A549 (cell line): ENCODE data around the gene EBNA1BP2. TPM values are rescaled to one million over a fixed set of nuclear protein-coding genes. Genes with fewer than 3 reads are reported as not detected.

Experiments
- ATAC-seq, 2 experiments: fragments of 200-7000 bp in 1 of 2; fragments of >200 bp in 1 of 2; cut with Nextera tagmentation in 1 of 2; cut with Tn5 transposase in 1 of 2; 3 replicates each; pipeline versions ENCODE4 v1.8.0 to v1.9.1; 2018 to 2020; ENCODE audit warnings: mild to moderate bottlenecking in 1 of 2, moderate library complexity in 1 of 2
- CTCF ChIA-PET: fragments of 300-600 bp; sonication (Branson Sonifier 250); formaldehyde crosslinking; extraction: SDS; loops from one replicate; lab custom pipeline; 2021; ENCODE audit warnings: antibody characterized with exemption, inconsistent platforms; lab: Yijun Ruan, JAX
- POLR2A ChIA-PET: fragments of 350-600 bp; formaldehyde crosslinking; extraction: SDS; loops from one replicate; lab custom pipeline; 2021; ENCODE audit warnings: antibody characterized with exemption, inconsistent platforms; lab: Yijun Ruan, JAX
- DNase-seq, 2 experiments: peaks; one replicate each; pipeline versions ENCODE4 v3.0.0 to v3.0.0-alpha.2; 2011 to 2016; ENCODE audit warnings: low read depth in 1 of 2, low spot score in 1 of 2
- FAIRE-seq: peaks from 2 replicates; lab custom pipeline; 2011; peaks lifted over from hg19 to GRCh38; lab: Jason Lieb, UNC
- H3K27ac ChIP-seq, 2 experiments: fragments of >200 bp; sonication (Bioruptor Twin); formaldehyde crosslinking; 3 replicates each; pipeline ENCODE4 v1.5.1; 2016 to 2017
- H3K4me1 ChIP-seq: fragments of >200 bp; sonication (Bioruptor Twin); formaldehyde crosslinking; 3 replicates; pipeline ENCODE4 v1.6.1; 2016
- H3K4me2 ChIP-seq: fragments of >200 bp; sonication (Bioruptor Twin); formaldehyde crosslinking; 3 replicates; pipeline ENCODE4 v1.6.1; 2016
- H3K4me3 ChIP-seq: fragments of >200 bp; sonication (Bioruptor Twin); formaldehyde crosslinking; 3 replicates; pipeline ENCODE4 v1.5.1; 2016
- H3K9me3 ChIP-seq: fragments of >200 bp; sonication (Bioruptor Twin); formaldehyde crosslinking; 3 replicates; pipeline ENCODE4 v1.6.1; 2016
- BHLHE40 ChIP-seq: IDR thresholded peaks from 2 replicates; pipeline ENCODE4 v1.6.1; 2012; ENCODE audit warnings: low read depth, low read length, inconsistent platforms
- CHD2 ChIP-seq: fragments of 150-350 bp; IDR thresholded peaks from 2 replicates; pipeline ENCODE4 v1.6.1; 2014; ENCODE audit warnings: low read length; ENCODE audit not compliant: partially characterized antibody
- EP300 ChIP-seq, 2 experiments: fragments of >200 bp; sonication (Bioruptor Twin); formaldehyde crosslinking; IDR thresholded peaks; 2 replicates in 1 of 2; 3 replicates in 1 of 2; pipeline ENCODE4 v1.6.1; 2016 to 2017
- FOSL2 ChIP-seq, 2 experiments: fragments of 450-650 bp in 1 of 2; fragments of >200 bp in 1 of 2; sonication (Bioruptor Twin) in 1 of 2; formaldehyde crosslinking; IDR thresholded peaks; 2 replicates each; pipeline versions ENCODE4 v1.5.0 to v1.6.1; 2016 to 2020; ENCODE audit warnings: mild to moderate bottlenecking in 1 of 2, moderate library complexity in 1 of 2
- GATA3 ChIP-seq: IDR thresholded peaks from 2 replicates; pipeline ENCODE4 v1.6.1; 2012; ENCODE audit warnings: borderline replicate concordance
- HEYL ChIP-seq: fragments of 250-450 bp; sonication (Bioruptor Pico); IDR thresholded peaks from 2 replicates; pipeline ENCODE4 v1.8.0; 2021; ENCODE audit warnings: mild to moderate bottlenecking, moderate library complexity
- JUN ChIP-seq, 2 experiments: fragments of >200 bp; sonication (Bioruptor Twin); formaldehyde crosslinking; IDR thresholded peaks; 2 replicates in 1 of 2; 3 replicates in 1 of 2; pipeline ENCODE4 v1.6.1; 2016 to 2017
- JUNB ChIP-seq: fragments of >200 bp; sonication (Bioruptor Twin); formaldehyde crosslinking; IDR thresholded peaks from 2 replicates; pipeline ENCODE4 v1.6.1; 2016
- KDM1A ChIP-seq: fragments of 200-600 bp; sonication (generic); IDR thresholded peaks from 2 replicates; pipeline ENCODE4 v1.6.1; 2016; ENCODE audit warnings: low read depth, mild to moderate bottlenecking
- MAZ ChIP-seq: fragments of 150-350 bp; IDR thresholded peaks from 2 replicates; pipeline ENCODE4 v1.6.1; 2014; ENCODE audit warnings: antibody characterized with exemption, low read depth, low read length, borderline replicate concordance
- MYC ChIP-seq: IDR thresholded peaks from 2 replicates; pipeline ENCODE4 v1.6.1; 2012; ENCODE audit warnings: mild to moderate bottlenecking, inconsistent platforms, low read length, improper control_type of control experiment, borderline replicate concordance
- NFE2L2 ChIP-seq: fragments of 150-350 bp; conservative IDR thresholded peaks from 2 replicates; pipeline ENCODE4 v1.6.1; 2014; ENCODE audit warnings: low read length
- NR3C1 ChIP-seq: fragments of >200 bp; sonication (Bioruptor Twin); formaldehyde crosslinking; IDR thresholded peaks from 3 replicates; pipeline ENCODE4 v1.6.1; 2017
- PHF8 ChIP-seq: fragments of 200-600 bp; sonication (generic); IDR thresholded peaks from 2 replicates; pipeline ENCODE4 v1.6.1; 2016; ENCODE audit warnings: low read depth, mild to moderate bottlenecking, antibody characterized with exemption, moderate library complexity, borderline replicate concordance
- POLR2A ChIP-seq: IDR thresholded peaks from 2 replicates; pipeline ENCODE4 v1.6.1; 2012; ENCODE audit warnings: mild to moderate bottlenecking, low read length
- POLR2AphosphoS2 ChIP-seq: conservative IDR thresholded peaks from 2 replicates; pipeline ENCODE4 v1.6.1; 2012; ENCODE audit warnings: low read length, improper control_type of control experiment, inconsistent platforms
- RNF2 ChIP-seq: fragments of 200-600 bp; sonication (generic); IDR thresholded peaks from 2 replicates; pipeline ENCODE4 v1.6.1; 2016; ENCODE audit warnings: low read depth, mild to moderate bottlenecking, antibody characterized with exemption, moderate library complexity, borderline replicate concordance
- SMC3 ChIP-seq: fragments of >200 bp; sonication (Bioruptor Twin); formaldehyde crosslinking; IDR thresholded peaks from 3 replicates; pipeline ENCODE4 v1.6.1; 2018; ENCODE audit warnings: inconsistent platforms
- SREBF2 ChIP-seq: fragments of 450-650 bp; IDR thresholded peaks from 2 replicates; pipeline ENCODE4 v1.6.1; 2014; ENCODE audit warnings: mild to moderate bottlenecking, moderate library complexity
- ZC3H11A ChIP-seq: fragments of 450-650 bp; IDR thresholded peaks from 2 replicates; pipeline ENCODE4 v1.6.1; 2014; ENCODE audit warnings: antibody characterized with exemption, mild to moderate bottlenecking
- ZFP36 ChIP-seq: fragments of 450-650 bp; IDR thresholded peaks from 2 replicates; pipeline ENCODE4 v1.6.1; 2014; ENCODE audit warnings: borderline replicate concordance; ENCODE audit not compliant: partially characterized antibody
- ZNF302 ChIP-seq: fragments of 250-450 bp; sonication (Bioruptor Pico); IDR thresholded peaks from 2 replicates; pipeline ENCODE4 v1.9.0; 2021; ENCODE audit warnings: inconsistent platforms, mild to moderate bottlenecking, moderate library complexity
- ZSCAN20 ChIP-seq: fragments of 250-450 bp; sonication (Bioruptor Pico); IDR thresholded peaks from 2 replicates; pipeline ENCODE4 v1.8.0; 2022; ENCODE audit warnings: mild to moderate bottlenecking, moderate library complexity
- WGBS: methylation state at CpG from one replicate; pipeline ENCODE4 v1.1.6; 2017; ENCODE audit errors: missing lambda C conversion rate; 5-methylcytosine and 5-hydroxymethylcytosine counted together
- polyA minus RNA-seq: library from RNA; depleted of rRNA, polyadenylated mRNA; stranded (reverse); fragments of >200 nt; gene quantifications from 2 replicates; pipeline ENCODE4 v1.2.3, GENCODE V29; 2011; rRNA and poly(A)+ RNA removed
- polyA plus RNA-seq, 4 experiments: library from polyadenylated mRNA; depleted of rRNA in 3 of 4; stranded (reverse); fragments of >200 nt; fragmentation: RNase III in 1 of 4; extraction: RNeasy Plus Mini Kit Qiagen cat#74134 plus additional on column Dnase treatment in 1 of 4; gene quantifications; 2 replicates in 3 of 4; 3 replicates in 1 of 4; pipeline ENCODE4 v1.2.3, GENCODE V29; 2011 to 2017
- TF ChIP-seq, protein P1 (sequence below): fragments of 450-650 bp; IDR thresholded peaks from 2 replicates; pipeline ENCODE4 v1.6.1; 2014; ENCODE audit warnings: antibody characterized with exemption
- TF ChIP-seq, protein P2 (sequence below): IDR thresholded peaks from 2 replicates; pipeline ENCODE4 v1.6.1; 2012
- TF ChIP-seq, protein P3 (sequence below): fragments of 250-450 bp; sonication (Bioruptor Pico); IDR thresholded peaks from 2 replicates; pipeline ENCODE4 v1.5.0; 2021; ENCODE audit warnings: mild to moderate bottlenecking, moderate library complexity, borderline replicate concordance
- TF ChIP-seq, protein P4 (sequence below): fragments of >200 bp; sonication (Bioruptor Twin); formaldehyde crosslinking; IDR thresholded peaks from 3 replicates; pipeline ENCODE4 v1.6.1; 2016
- TF ChIP-seq, protein P5 (sequence below): IDR thresholded peaks from 2 replicates; pipeline ENCODE4 v1.6.1; 2012; ENCODE audit warnings: low read depth, borderline replicate concordance

Gene EBNA1BP2, protein sequence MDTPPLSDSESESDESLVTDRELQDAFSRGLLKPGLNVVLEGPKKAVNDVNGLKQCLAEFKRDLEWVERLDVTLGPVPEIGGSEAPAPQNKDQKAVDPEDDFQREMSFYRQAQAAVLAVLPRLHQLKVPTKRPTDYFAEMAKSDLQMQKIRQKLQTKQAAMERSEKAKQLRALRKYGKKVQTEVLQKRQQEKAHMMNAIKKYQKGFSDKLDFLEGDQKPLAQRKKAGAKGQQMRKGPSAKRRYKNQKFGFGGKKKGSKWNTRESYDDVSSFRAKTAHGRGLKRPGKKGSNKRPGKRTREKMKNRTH
- polyA plus RNA-seq (2011; rRNA removed), result 84.9 and 109 TPM in 2 replicates
- 133 and 149 TPM in 2 replicates for polyA plus RNA-seq (2012; cell fraction: cytosol; rRNA removed)
- 93.1 and 111 TPM in 2 replicates for polyA plus RNA-seq (2012; cell fraction: nucleus; rRNA removed)
- 139 to 178 TPM (median 151 TPM) in 3 replicates for polyA plus RNA-seq (2017; fragmentation: RNase III; extraction: RNeasy Plus Mini Kit Qiagen cat#74134 plus additional on column Dnase treatment)
- 35.7 and 39.3 TPM in 2 replicates for polyA minus RNA-seq

DNA sequence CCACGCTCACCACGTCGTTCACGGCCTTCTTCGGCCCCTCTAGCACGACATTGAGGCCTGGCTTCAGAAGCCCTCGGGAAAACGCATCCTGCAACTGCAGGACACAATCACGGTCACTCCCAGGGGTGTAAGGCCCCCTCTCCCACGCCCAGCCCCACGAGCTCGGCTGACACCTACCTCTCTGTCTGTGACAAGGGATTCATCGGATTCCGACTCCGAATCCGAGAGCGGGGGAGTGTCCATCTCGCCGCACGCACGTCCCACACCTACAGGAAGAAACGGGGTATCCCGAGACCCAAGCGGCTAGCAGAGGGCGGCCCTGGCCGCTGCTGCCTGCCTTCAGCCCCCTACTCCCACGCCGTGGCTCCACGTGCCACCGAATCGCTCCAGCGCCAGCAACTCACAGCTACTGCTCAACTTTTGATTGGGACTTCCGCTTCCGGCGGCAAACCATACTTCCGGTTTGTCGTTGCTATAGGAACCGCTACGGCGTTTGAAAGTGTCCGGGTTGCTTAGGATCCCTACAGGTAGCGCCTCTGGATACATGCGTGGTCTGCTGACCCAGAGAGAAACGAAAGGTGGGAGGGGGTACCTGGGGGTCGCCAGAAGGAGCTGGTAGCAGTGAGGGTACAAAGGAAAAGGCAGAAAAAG, at the start of gene EBNA1BP2, which contains the start of gene CFAP57:
Gene EBNA1BP2 (minus strand): TSS at position 415 of the 651 bp plus-strand sequence. CDS start 172 bp downstream, at position 243.
Gene CFAP57 (plus strand): TSS at position 455 of the 651 bp plus-strand sequence. CDS start 424 bp downstream, outside the sequence.
- H3K27ac ChIP-seq, result peak within 1 kb of the TSS; percentile 85 to 95
- peak within 1 kb of the TSS; percentile 97 for H3K4me2 ChIP-seq
- no peak for FAIRE-seq
- H3K4me1 ChIP-seq, result peaks cover 10% of the 10 kb centered on the region; the same call in 2 of the 3 replicates
- peak within 1 kb of the TSS; percentile 84 for H3K4me3 ChIP-seq
- TF ChIP-seq FOSL2 (IDR thresholded peaks at IDR 0.05) (no peak), FOSL2 (CRISPR knock-in tag; IDR thresholded peaks at IDR 0.05) (no peak), ZNF302 (no peak), ZC3H11A (no peak), PHF8 (peak; percentile 50; the same call in 1 of the 2 replicates), MAZ (no peak), NFE2L2 (no peak), RNF2 (no peak), SMC3 (no peak), HEYL (CRISPR knock-in tag) (no peak), POLR2A (peak; percentile 75), JUN (IDR thresholded peaks at IDR 0.05) (peak in 1 of 2 experiments; percentile 61; a peak in 2 of 5 replicates), ZSCAN20 (CRISPR knock-in tag) (no peak), MYC (peak; percentile 89), POLR2AphosphoS2 (no peak), EP300 (IDR thresholded peaks at IDR 0.05) (no peak), JUNB (no peak), ZFP36 (no peak), SREBF2 (no peak), CHD2 (no peak), GATA3 (no peak), KDM1A (no peak), BHLHE40 (no peak), NR3C1 (no peak)
- TF ChIP-seq, protein P1, sequence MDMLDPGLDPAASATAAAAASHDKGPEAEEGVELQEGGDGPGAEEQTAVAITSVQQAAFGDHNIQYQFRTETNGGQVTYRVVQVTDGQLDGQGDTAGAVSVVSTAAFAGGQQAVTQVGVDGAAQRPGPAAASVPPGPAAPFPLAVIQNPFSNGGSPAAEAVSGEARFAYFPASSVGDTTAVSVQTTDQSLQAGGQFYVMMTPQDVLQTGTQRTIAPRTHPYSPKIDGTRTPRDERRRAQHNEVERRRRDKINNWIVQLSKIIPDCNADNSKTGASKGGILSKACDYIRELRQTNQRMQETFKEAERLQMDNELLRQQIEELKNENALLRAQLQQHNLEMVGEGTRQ, result 0 out of 2 replicates have a peak, but pooled peaks have one; percentile 27
- TF ChIP-seq, protein P2, sequence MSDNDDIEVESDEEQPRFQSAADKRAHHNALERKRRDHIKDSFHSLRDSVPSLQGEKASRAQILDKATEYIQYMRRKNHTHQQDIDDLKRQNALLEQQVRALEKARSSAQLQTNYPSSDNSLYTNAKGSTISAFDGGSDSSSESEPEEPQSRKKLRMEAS, result peak; percentile 92
- TF ChIP-seq, protein P3, sequence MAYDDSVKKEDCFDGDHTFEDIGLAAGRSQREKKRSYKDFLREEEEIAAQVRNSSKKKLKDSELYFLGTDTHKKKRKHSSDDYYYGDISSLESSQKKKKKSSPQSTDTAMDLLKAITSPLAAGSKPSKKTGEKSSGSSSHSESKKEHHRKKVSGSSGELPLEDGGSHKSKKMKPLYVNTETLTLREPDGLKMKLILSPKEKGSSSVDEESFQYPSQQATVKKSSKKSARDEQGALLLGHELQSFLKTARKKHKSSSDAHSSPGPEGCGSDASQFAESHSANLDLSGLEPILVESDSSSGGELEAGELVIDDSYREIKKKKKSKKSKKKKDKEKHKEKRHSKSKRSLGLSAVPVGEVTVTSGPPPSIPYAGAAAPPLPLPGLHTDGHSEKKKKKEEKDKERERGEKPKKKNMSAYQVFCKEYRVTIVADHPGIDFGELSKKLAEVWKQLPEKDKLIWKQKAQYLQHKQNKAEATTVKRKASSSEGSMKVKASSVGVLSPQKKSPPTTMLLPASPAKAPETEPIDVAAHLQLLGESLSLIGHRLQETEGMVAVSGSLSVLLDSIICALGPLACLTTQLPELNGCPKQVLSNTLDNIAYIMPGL (CRISPR knock-in tag), result no peak
- TF ChIP-seq, protein P4, sequence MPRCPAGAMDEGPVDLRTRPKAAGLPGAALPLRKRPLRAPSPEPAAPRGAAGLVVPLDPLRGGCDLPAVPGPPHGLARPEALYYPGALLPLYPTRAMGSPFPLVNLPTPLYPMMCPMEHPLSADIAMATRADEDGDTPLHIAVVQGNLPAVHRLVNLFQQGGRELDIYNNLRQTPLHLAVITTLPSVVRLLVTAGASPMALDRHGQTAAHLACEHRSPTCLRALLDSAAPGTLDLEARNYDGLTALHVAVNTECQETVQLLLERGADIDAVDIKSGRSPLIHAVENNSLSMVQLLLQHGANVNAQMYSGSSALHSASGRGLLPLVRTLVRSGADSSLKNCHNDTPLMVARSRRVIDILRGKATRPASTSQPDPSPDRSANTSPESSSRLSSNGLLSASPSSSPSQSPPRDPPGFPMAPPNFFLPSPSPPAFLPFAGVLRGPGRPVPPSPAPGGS, result peak; percentile 66; the same call in 2 of the 3 replicates
- TF ChIP-seq, protein P5, sequence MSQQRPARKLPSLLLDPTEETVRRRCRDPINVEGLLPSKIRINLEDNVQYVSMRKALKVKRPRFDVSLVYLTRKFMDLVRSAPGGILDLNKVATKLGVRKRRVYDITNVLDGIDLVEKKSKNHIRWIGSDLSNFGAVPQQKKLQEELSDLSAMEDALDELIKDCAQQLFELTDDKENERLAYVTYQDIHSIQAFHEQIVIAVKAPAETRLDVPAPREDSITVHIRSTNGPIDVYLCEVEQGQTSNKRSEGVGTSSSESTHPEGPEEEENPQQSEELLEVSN, result no peak
- ATAC-seq, result peak; percentile 96 to 99
- DNase-seq, result peak; percentile 87 to 91
- WGBS, result no CpG with 5 or more reads among the region's 45 CpGs
- CTCF ChIA-PET, result no interaction called here
- no peaks in the 10 kb centered on the region for H3K9me3 ChIP-seq
- POLR2A ChIA-PET, result interaction anchor here (0.8 to 2.1 kb wide), 2 partner anchors 24 to 35 kb away, joined by 3 to 19 read pairs; a partner anchor contains a TSS
